GM12878 (cell line): ENCODE measurements around the gene ENO2. TPM values are rescaled to one million over a fixed set of nuclear protein-coding genes. Genes with fewer than 3 reads are reported as not detected.

Source experiments
- ATAC-seq: fragments of 200-7000 bp; cut with Tn5 transposase; 3 replicates; pipeline ENCODE4 v1.9.1; 2020; ENCODE audit warnings: mild to moderate bottlenecking, moderate library complexity
- BruUV-seq: library from RNA; stranded (reverse); fragments of 400-500 nt; replicated peaks from 2 replicates; lab custom pipeline; 2021; lab: Mats Ljungman, UMichigan
- CTCF ChIA-PET: fragments of 300-600 bp; sonication (Branson Sonifier 250); formaldehyde crosslinking; extraction: SDS; loops from one replicate; lab custom pipeline; 2021; ENCODE audit warnings: inconsistent platforms; lab: Yijun Ruan, JAX
- POLR2A ChIA-PET: fragments of 350-600 bp; formaldehyde crosslinking; extraction: SDS; loops from one replicate; lab custom pipeline; 2021; ENCODE audit warnings: inconsistent platforms; lab: Charles Lee
- RAD21 ChIA-PET: fragments of 300-600 bp; sonication (Branson Sonifier 250); formaldehyde crosslinking; loops from one replicate; lab custom pipeline; 2023; ENCODE audit warnings: antibody characterized with exemption; ENCODE audit not compliant: unreplicated experiment; lab: Charles Lee
- SMC1A ChIA-PET: fragments of 300-600 bp; sonication (Branson Sonifier 250); formaldehyde crosslinking; loops from one replicate; lab custom pipeline; 2023; ENCODE audit not compliant: unreplicated experiment, uncharacterized antibody; lab: Charles Lee
- DNase-seq: peaks from one replicate; pipeline ENCODE4 v3.0.0-alpha.2; 2011; ENCODE audit warnings: low read depth, low spot score
- FAIRE-seq: peaks from 3 replicates; lab custom pipeline; 2011; peaks lifted over from hg19 to GRCh38; lab: Jason Lieb, UNC
- H2AFZ ChIP-seq: 2 replicates; pipeline ENCODE4 v1.6.0; 2011; ENCODE audit warnings: low read depth, low read length, control low read depth; ENCODE audit not compliant: control insufficient read depth
- H3K27ac ChIP-seq: 2 replicates; pipeline ENCODE4 v1.5.1; 2011; ENCODE audit warnings: control low read depth; ENCODE audit not compliant: control insufficient read depth, insufficient read depth
- H3K27me3 ChIP-seq, 2 experiments: replicated peaks in 1 of 2; 2 replicates each; pipeline versions ENCODE4 v1.6.0 to v1.6.1; 2011; ENCODE audit warnings: low read length in 1 of 2; ENCODE audit not compliant: control insufficient read depth in 2 of 2, insufficient read depth in 2 of 2
- H3K36me3 ChIP-seq, 2 experiments: 2 replicates each; pipeline ENCODE4 v1.5.1; 2011; ENCODE audit warnings: low read length in 1 of 2; ENCODE audit not compliant: control insufficient read depth in 2 of 2, insufficient read depth in 2 of 2
- H3K4me1 ChIP-seq: 2 replicates; pipeline ENCODE4 v1.6.1; 2011; ENCODE audit warnings: mild to moderate bottlenecking, low read length, moderate library complexity, mixed read lengths; ENCODE audit not compliant: control insufficient read depth, insufficient read depth
- H3K4me2 ChIP-seq: 2 replicates; pipeline ENCODE4 v1.6.0; 2011; ENCODE audit warnings: control low read depth; ENCODE audit not compliant: control insufficient read depth, insufficient read depth
- H3K4me3 ChIP-seq: fragments of 200-600 bp; sonication (generic); 2 replicates; pipeline ENCODE4 v1.5.1; 2016
- H3K79me2 ChIP-seq: 2 replicates; pipeline ENCODE4 v1.6.0; 2011; ENCODE audit warnings: low read length; ENCODE audit not compliant: control insufficient read depth, insufficient read depth
- H3K9ac ChIP-seq: 2 replicates; pipeline ENCODE4 v1.8.0; 2011; ENCODE audit warnings: low read length, control low read depth, mixed read lengths; ENCODE audit not compliant: control insufficient read depth, insufficient read depth
- H3K9me3 ChIP-seq: replicated peaks from 3 replicates; pipeline ENCODE4 v1.5.1; 2011; ENCODE audit warnings: mild to moderate bottlenecking, low read length; ENCODE audit not compliant: control insufficient read depth, insufficient read depth
- H4K20me1 ChIP-seq: 2 replicates; pipeline ENCODE4 v1.6.0; 2011; ENCODE audit not compliant: control insufficient read depth, insufficient read depth
- EED ChIP-seq: sonication (generic); IDR thresholded peaks from 2 replicates; pipeline ENCODE4 v1.6.1; 2016; ENCODE audit warnings: antibody characterized with exemption, low read depth
- FOS ChIP-seq: IDR thresholded peaks from 3 replicates; pipeline ENCODE4 v1.6.1; 2011; ENCODE audit warnings: borderline replicate concordance; ENCODE audit not compliant: insufficient read length; ENCODE audit errors: extremely low read depth
- HSF1 ChIP-seq: fragments of 150-350 bp; IDR thresholded peaks from 2 replicates; pipeline ENCODE4 v1.6.1; 2014; ENCODE audit warnings: mild to moderate bottlenecking, low read depth, low read length
- JUND ChIP-seq: IDR thresholded peaks from 2 replicates; pipeline ENCODE4 v1.6.1; 2012; ENCODE audit warnings: low read depth, mild to moderate bottlenecking, low read length, improper control_type of control experiment, moderate library complexity
- NRF1 ChIP-seq: conservative IDR thresholded peaks from 2 replicates; pipeline ENCODE4 v1.6.1; 2011; ENCODE audit warnings: mild to moderate bottlenecking, low read depth, low read length, improper control_type of control experiment
- POLR2AphosphoS2 ChIP-seq: IDR thresholded peaks from 2 replicates; pipeline ENCODE4 v1.6.1; 2011; ENCODE audit warnings: low read depth, mild to moderate bottlenecking, low read length, improper control_type of control experiment, moderate library complexity
- TCF12 ChIP-seq: IDR thresholded peaks from 2 replicates; pipeline ENCODE4 v1.6.1; 2011; ENCODE audit warnings: low read depth, mild to moderate bottlenecking, low read length
- WGBS: methylation state at CpG from one replicate; pipeline ENCODE4 v1.1.6; 2016; ENCODE audit warnings: low lambda C conversion rate; ENCODE audit not compliant: insufficient replicate concordance, insufficient coverage; ENCODE audit errors: missing lambda C conversion rate; 5-methylcytosine and 5-hydroxymethylcytosine counted together
- in situ Hi-C: fragments of 300-500 bp; cut with MboI; formaldehyde crosslinking; loops from 9 replicates; pipeline ENCODE4 v1.14.3; 2018; ENCODE audit warnings: mixed read lengths
- intact Hi-C: fragments of 100-400 bp; cut with micrococcal nuclease; formaldehyde crosslinking; loops from one replicate; pipeline ENCODE4 v1.14.2; 2022; ENCODE audit not compliant: unreplicated experiment
- polyA plus RNA-seq, 11 experiments: library from polyadenylated mRNA; depleted of rRNA in 4 of 11; unstranded in 6 of 11; stranded (reverse) in 5 of 11; fragments of >200 nt; fragmentation: Nextera tagmentation in 4 of 11; fragmentation: Illumina TruSeq in 1 of 11; extraction: Ambion mirVana in 4 of 11; extraction: Trizol in 1 of 11; gene quantifications; 1 replicate in 1 of 11; 2 replicates in 10 of 11; pipeline versions ENCODE4 v1.2.1 to v1.2.3, GENCODE V29; 2011 to 2016; ENCODE audit warnings: inconsistent platforms in 2 of 11, missing spikeins in 2 of 11, low read depth in 1 of 11
- total RNA-seq, 4 experiments: library from RNA; depleted of rRNA in 3 of 4; stranded (reverse); fragments of >200 nt in 3 of 4; fragmentation: Illumina TruSeq in 1 of 4; extraction: Trizol in 1 of 4; gene quantifications; 2 replicates each; pipeline versions ENCODE4 v1.2.1 to v1.2.3, GENCODE V29; 2013 to 2021
- TF ChIP-seq, protein P1 (sequence below), 3 experiments: IDR thresholded peaks in 2 of 3; conservative IDR thresholded peaks in 1 of 3; 2 replicates each; pipeline ENCODE4 v1.5.1; 2011; ENCODE audit warnings: low read depth in 3 of 3, low read length in 3 of 3, mild to moderate bottlenecking in 3 of 3, control low read depth in 2 of 3, moderate library complexity in 2 of 3, inconsistent platforms in 1 of 3, mixed read lengths in 1 of 3; ENCODE audit not compliant: control insufficient read depth in 2 of 3, insufficient read depth in 1 of 3; ENCODE audit errors: extremely low read depth in 1 of 3
- TF ChIP-seq, protein P2 (sequence below): fragments of 450-650 bp; formaldehyde crosslinking; IDR thresholded peaks from 2 replicates; pipeline ENCODE4 v1.5.0; 2022; ENCODE audit warnings: mild to moderate bottlenecking, missing genetic modification characterization
- TF ChIP-seq, protein P3 (sequence below): IDR thresholded peaks from 2 replicates; pipeline ENCODE4 v1.6.1; 2011; ENCODE audit warnings: mild to moderate bottlenecking, low read depth, low read length, moderate library complexity; ENCODE audit not compliant: insufficient replicate concordance
- TF ChIP-seq, protein P4 (sequence below): fragments of 150-350 bp; IDR thresholded peaks from 2 replicates; pipeline ENCODE4 v1.6.1; 2016; ENCODE audit warnings: low read depth, low read length

Gene ENO2
- total and polyA plus RNA-seq, 10 of the 15 experiments (the other 5 are each of a cell fraction or from before 2014, with no cell fraction given), result 24.8 to 196 (median 43.1) TPM

DNA sequence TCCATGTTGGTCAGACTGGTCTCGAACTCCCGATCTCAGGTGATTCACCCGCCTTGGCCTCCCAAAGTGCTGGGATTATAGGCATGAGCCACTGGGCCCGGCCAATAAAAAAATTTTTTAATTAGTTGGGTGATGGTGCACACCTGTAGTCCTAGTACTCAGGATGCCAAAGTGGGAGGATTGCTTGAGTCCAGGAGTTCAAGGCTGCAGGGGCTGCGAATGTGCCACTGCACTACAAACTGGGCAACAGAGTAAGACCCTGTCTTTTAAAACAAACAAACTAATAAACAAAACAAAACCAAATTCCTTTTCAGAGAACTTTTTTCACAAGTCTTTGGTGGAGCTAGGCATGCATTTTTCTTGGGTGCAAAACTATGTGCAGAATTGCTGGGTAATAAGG, 31.1 kb upstream of the ENO2 start:
- H3K27me3 ChIP-seq, result no peaks in the 10 kb centered on the region
- POLR2A ChIA-PET, result interaction anchor here (1.1 kb wide), 1 partner anchor 29 kb away, joined by 4 read pairs; no protein-coding TSS in a partner anchor
- BruUV-seq, result no TSS peak
- H3K9ac ChIP-seq, result no peak overlapping the region
- DNase-seq (no peak), FAIRE-seq (no peak), ATAC-seq (no peak)
- 97% methylated on average over 5 of the region's 5 CpGs for WGBS
- SMC1A ChIA-PET, result interaction anchor here (0.6 to 1.0 kb wide), 3 partner anchors 10 to 327 kb away, joined by 3 read pairs; partner anchors contain the start of gene SPSB2
- in situ Hi-C loops, result no loop called here
- no peaks in the 10 kb centered on the region for H3K4me1 ChIP-seq
- RAD21 ChIA-PET, result interaction anchor here (1.4 kb wide), 1 partner anchor 10 kb away, joined by 3 read pairs; the partner anchor contains the start of gene SPSB2
- H3K36me3 ChIP-seq, result peaks cover 0 to 10% of the 10 kb centered on the region in 2 experiments; a peak in 3 of 4 replicates
- CTCF ChIA-PET, result interaction anchor here (0.7 to 4.5 kb wide), 4 partner anchors 8 to 29 kb away, joined by 3 to 19 read pairs (median 12); partner anchors contain the start of gene SPSB2
- intact Hi-C loops, result no loop called here
- no peaks in the 10 kb centered on the region for H3K79me2 ChIP-seq
- H3K9me3 ChIP-seq, result no peaks in the 10 kb centered on the region
- no peaks in the 10 kb centered on the region for H4K20me1 ChIP-seq
- H3K27ac ChIP-seq, result no peak overlapping the region
- no peak overlapping the region for H2AFZ ChIP-seq
- H3K4me2 ChIP-seq, result no peak overlapping the region
- H3K4me3 ChIP-seq, result no peak overlapping the region
- TF ChIP-seq, protein P1, sequence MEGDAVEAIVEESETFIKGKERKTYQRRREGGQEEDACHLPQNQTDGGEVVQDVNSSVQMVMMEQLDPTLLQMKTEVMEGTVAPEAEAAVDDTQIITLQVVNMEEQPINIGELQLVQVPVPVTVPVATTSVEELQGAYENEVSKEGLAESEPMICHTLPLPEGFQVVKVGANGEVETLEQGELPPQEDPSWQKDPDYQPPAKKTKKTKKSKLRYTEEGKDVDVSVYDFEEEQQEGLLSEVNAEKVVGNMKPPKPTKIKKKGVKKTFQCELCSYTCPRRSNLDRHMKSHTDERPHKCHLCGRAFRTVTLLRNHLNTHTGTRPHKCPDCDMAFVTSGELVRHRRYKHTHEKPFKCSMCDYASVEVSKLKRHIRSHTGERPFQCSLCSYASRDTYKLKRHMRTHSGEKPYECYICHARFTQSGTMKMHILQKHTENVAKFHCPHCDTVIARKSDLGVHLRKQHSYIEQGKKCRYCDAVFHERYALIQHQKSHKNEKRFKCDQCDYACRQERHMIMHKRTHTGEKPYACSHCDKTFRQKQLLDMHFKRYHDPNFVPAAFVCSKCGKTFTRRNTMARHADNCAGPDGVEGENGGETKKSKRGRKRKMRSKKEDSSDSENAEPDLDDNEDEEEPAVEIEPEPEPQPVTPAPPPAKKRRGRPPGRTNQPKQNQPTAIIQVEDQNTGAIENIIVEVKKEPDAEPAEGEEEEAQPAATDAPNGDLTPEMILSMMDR (IDR thresholded peaks at IDR 0.05 in 2 of 3, conservative IDR thresholded peaks at IDR 0.05 in 1 of 3; ENCODE audit: control insufficient read depth in 2 of 3, extremely low read depth in 1 of 3, insufficient read depth in 1 of 3, low read depth in 3 of 3, low read length in 3 of 3), result no peak
- TF ChIP-seq, protein P2, sequence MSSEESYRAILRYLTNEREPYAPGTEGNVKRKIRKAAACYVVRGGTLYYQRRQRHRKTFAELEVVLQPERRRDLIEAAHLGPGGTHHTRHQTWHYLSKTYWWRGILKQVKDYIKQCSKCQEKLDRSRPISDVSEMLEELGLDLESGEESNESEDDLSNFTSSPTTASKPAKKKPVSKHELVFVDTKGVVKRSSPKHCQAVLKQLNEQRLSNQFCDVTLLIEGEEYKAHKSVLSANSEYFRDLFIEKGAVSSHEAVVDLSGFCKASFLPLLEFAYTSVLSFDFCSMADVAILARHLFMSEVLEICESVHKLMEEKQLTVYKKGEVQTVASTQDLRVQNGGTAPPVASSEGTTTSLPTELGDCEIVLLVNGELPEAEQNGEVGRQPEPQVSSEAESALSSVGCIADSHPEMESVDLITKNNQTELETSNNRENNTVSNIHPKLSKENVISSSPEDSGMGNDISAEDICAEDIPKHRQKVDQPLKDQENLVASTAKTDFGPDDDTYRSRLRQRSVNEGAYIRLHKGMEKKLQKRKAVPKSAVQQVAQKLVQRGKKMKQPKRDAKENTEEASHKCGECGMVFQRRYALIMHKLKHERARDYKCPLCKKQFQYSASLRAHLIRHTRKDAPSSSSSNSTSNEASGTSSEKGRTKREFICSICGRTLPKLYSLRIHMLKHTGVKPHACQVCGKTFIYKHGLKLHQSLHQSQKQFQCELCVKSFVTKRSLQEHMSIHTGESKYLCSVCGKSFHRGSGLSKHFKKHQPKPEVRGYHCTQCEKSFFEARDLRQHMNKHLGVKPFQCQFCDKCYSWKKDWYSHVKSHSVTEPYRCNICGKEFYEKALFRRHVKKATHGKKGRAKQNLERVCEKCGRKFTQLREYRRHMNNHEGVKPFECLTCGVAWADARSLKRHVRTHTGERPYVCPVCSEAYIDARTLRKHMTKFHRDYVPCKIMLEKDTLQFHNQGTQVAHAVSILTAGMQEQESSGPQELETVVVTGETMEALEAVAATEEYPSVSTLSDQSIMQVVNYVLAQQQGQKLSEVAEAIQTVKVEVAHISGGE (CRISPR knock-in tag), result no peak
- TF ChIP-seq NRF1 (no peak), EED (no peak), POLR2AphosphoS2 (no peak), JUND (no peak), TCF12 (no peak), FOS (no peak), HSF1 (no peak)
- TF ChIP-seq, protein P3, sequence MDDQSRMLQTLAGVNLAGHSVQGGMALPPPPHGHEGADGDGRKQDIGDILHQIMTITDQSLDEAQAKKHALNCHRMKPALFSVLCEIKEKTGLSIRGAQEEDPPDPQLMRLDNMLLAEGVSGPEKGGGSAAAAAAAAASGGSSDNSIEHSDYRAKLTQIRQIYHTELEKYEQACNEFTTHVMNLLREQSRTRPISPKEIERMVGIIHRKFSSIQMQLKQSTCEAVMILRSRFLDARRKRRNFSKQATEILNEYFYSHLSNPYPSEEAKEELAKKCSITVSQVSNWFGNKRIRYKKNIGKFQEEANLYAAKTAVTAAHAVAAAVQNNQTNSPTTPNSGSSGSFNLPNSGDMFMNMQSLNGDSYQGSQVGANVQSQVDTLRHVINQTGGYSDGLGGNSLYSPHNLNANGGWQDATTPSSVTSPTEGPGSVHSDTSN, result no peak
- TF ChIP-seq, protein P4, sequence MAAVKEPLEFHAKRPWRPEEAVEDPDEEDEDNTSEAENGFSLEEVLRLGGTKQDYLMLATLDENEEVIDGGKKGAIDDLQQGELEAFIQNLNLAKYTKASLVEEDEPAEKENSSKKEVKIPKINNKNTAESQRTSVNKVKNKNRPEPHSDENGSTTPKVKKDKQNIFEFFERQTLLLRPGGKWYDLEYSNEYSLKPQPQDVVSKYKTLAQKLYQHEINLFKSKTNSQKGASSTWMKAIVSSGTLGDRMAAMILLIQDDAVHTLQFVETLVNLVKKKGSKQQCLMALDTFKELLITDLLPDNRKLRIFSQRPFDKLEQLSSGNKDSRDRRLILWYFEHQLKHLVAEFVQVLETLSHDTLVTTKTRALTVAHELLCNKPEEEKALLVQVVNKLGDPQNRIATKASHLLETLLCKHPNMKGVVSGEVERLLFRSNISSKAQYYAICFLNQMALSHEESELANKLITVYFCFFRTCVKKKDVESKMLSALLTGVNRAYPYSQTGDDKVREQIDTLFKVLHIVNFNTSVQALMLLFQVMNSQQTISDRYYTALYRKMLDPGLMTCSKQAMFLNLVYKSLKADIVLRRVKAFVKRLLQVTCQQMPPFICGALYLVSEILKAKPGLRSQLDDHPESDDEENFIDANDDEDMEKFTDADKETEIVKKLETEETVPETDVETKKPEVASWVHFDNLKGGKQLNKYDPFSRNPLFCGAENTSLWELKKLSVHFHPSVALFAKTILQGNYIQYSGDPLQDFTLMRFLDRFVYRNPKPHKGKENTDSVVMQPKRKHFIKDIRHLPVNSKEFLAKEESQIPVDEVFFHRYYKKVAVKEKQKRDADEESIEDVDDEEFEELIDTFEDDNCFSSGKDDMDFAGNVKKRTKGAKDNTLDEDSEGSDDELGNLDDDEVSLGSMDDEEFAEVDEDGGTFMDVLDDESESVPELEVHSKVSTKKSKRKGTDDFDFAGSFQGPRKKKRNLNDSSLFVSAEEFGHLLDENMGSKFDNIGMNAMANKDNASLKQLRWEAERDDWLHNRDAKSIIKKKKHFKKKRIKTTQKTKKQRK, result no peak
